GM23338 (cell line): ENCODE data around the gene GJB5. TPM values are rescaled to one million over a fixed set of nuclear protein-coding genes. Genes with fewer than 3 reads are reported as not detected.

Source experiments
- ATAC-seq: fragments of 200-7000 bp; cut with Tn5 transposase; 3 replicates; pipeline ENCODE4 v1.9.1; 2020
- DNase-seq: peaks from one replicate; pipeline ENCODE4 v3.0.0-alpha.2; 2015; ENCODE audit warnings: low spot score
- H2AFZ ChIP-seq: fragments of 200-600 bp; sonication (generic); 2 replicates; pipeline ENCODE4 v1.8.0; 2016; ENCODE audit warnings: antibody characterized with exemption, mild to moderate bottlenecking, moderate library complexity
- H3F3A ChIP-seq: fragments of 200-600 bp; sonication (generic); replicated peaks from 2 replicates; pipeline ENCODE4 v1.8.0; 2017; ENCODE audit warnings: antibody characterized with exemption, mixed run types, low read depth
- H3K27ac ChIP-seq: fragments of 200-600 bp; sonication (generic); 2 replicates; pipeline ENCODE4 v1.6.1; 2016; ENCODE audit warnings: low read depth
- H3K27me3 ChIP-seq: fragments of 200-600 bp; sonication (generic); 2 replicates; pipeline ENCODE4 v1.8.0; 2016; ENCODE audit warnings: mild to moderate bottlenecking, mixed run types, moderate library complexity; ENCODE audit not compliant: insufficient read depth
- H3K36me3 ChIP-seq: fragments of 200-600 bp; sonication (generic); 2 replicates; pipeline ENCODE4 v1.8.0; 2016; ENCODE audit warnings: mild to moderate bottlenecking; ENCODE audit not compliant: insufficient read depth
- H3K4me1 ChIP-seq: fragments of 200-600 bp; sonication (generic); 2 replicates; pipeline ENCODE4 v1.8.0; 2016; ENCODE audit warnings: mild to moderate bottlenecking, moderate library complexity; ENCODE audit not compliant: insufficient read depth
- H3K4me2 ChIP-seq: fragments of 200-600 bp; sonication (generic); 2 replicates; pipeline ENCODE4 v1.7.1; 2017; ENCODE audit warnings: mixed run types
- H3K4me3 ChIP-seq: fragments of 200-600 bp; sonication (generic); 2 replicates; pipeline ENCODE4 v1.6.1; 2016; ENCODE audit warnings: mixed run types
- H3K79me2 ChIP-seq: fragments of 200-600 bp; sonication (generic); replicated peaks from 2 replicates; pipeline ENCODE4 v1.8.0; 2017; ENCODE audit warnings: mild to moderate bottlenecking; ENCODE audit not compliant: insufficient read depth
- H3K9me2 ChIP-seq: fragments of 200-600 bp; sonication (generic); 2 replicates; pipeline ENCODE4 v1.8.0; 2017; ENCODE audit not compliant: insufficient read depth
- H4K20me1 ChIP-seq: fragments of 200-600 bp; sonication (generic); replicated peaks from 2 replicates; pipeline ENCODE4 v1.8.0; 2017; ENCODE audit warnings: mild to moderate bottlenecking; ENCODE audit not compliant: insufficient read depth
- H3K27ac Mint-ChIP-seq: 2 replicates; pipeline ENCODE4 v1.8.0; 2020; ENCODE audit warnings: inconsistent platforms, mild to moderate bottlenecking, moderate library complexity, mixed read lengths
- H3K27me3 Mint-ChIP-seq: 3 replicates; pipeline ENCODE4 v1.8.0; 2022; ENCODE audit warnings: low read depth, mild to moderate bottlenecking, moderate library complexity, mixed read lengths, inconsistent platforms; ENCODE audit not compliant: insufficient read depth, poor library complexity
- H3K36me3 Mint-ChIP-seq: 3 replicates; pipeline ENCODE4 v1.8.0; 2021; ENCODE audit warnings: low read depth, mild to moderate bottlenecking, inconsistent platforms, moderate library complexity, mixed read lengths
- H3K4me1 Mint-ChIP-seq: 3 replicates; pipeline ENCODE4 v1.8.0; 2020; ENCODE audit warnings: mild to moderate bottlenecking, inconsistent platforms, mixed read lengths
- H3K4me3 Mint-ChIP-seq: 3 replicates; pipeline ENCODE4 v1.8.0; 2021; ENCODE audit warnings: moderate library complexity, mild to moderate bottlenecking, inconsistent platforms, mixed read lengths
- H3K9me3 Mint-ChIP-seq: 3 replicates; pipeline ENCODE4 v1.8.0; 2020; ENCODE audit warnings: moderate library complexity, mild to moderate bottlenecking, inconsistent platforms, mixed read lengths
- CTCF ChIP-seq, 2 experiments: fragments of 200-600 bp in 1 of 2; sonication (generic) in 1 of 2; conservative IDR thresholded peaks; 2 replicates each; pipeline versions ENCODE4 v1.5.1 to v1.6.1; 2016 to 2017; ENCODE audit warnings: antibody characterized with exemption in 2 of 2, low read depth in 2 of 2, mild to moderate bottlenecking in 2 of 2, moderate library complexity in 1 of 2
- ZNF462 ChIP-seq: fragments of 250-450 bp; sonication (Bioruptor Pico); IDR thresholded peaks from 2 replicates; pipeline ENCODE4 v1.5.0; 2020; ENCODE audit warnings: mild to moderate bottlenecking, moderate library complexity
- polyA plus RNA-seq: library from polyadenylated mRNA; unstranded; fragments of >200 nt; fragmentation: Nextera tagmentation; extraction: Ambion mirVana; gene quantifications from 2 replicates; pipeline ENCODE4 v1.2.1, GENCODE V29; 2016
- total RNA-seq: library from RNA; depleted of rRNA; stranded (reverse); fragments of >200 nt; shearing (Covaris generic); gene quantifications from 2 replicates; pipeline ENCODE4 v1.2.3, GENCODE V29; 2014

GJB5 gene
- total and polyA plus RNA-seq, 2 experiments from 2014 or later: 1.4 TPM; not detected in 1

- no peak for TF ChIP-seq ZNF462
- no peak for TF ChIP-seq CTCF (conservative IDR thresholded peaks at IDR 0.05; ENCODE audit: low read depth in 2 of 2)
Observed at GRCh38 chr1:34758751-34759150, 3.9 kb downstream of the GJB5 start (continued).

GRCh38 chr1:34759503-34760357 is 4.9 kb downstream of the GJB5 start, which contains the start of gene GJB4:
Gene GJB4 (plus strand): TSS chr1:34759740. CDS start chr1:34761255, 1,515 bp downstream.
- H3K9me3 Mint-ChIP-seq: peaks cover 3% of the 10 kb centered on the region; the same call in 1 of the 3 replicates
- peaks cover 3% of the 10 kb centered on the region for H3K4me1 ChIP-seq
- H3K27me3 Mint-ChIP-seq: peaks cover 10% of the 10 kb centered on the region
- H2AFZ ChIP-seq: peak within 1 kb of the TSS; percentile 69; the same call in 1 of the 2 replicates
- H3K4me2 ChIP-seq: no peak within 1 kb of the TSS
- H3K9me2 ChIP-seq: 0 out of 2 replicates have a peak, but pooled peaks cover 4% of the 10 kb centered on the region
- peaks cover 21% of the 10 kb centered on the region for H3K4me1 Mint-ChIP-seq
- DNase-seq: peak; percentile 61
- H3K36me3 Mint-ChIP-seq: no peaks in the 10 kb centered on the region; the same call in 2 of the 3 replicates
- H3F3A ChIP-seq: no peaks in the 10 kb centered on the region
- H3K4me3 Mint-ChIP-seq: no peak within 1 kb of the TSS
- no peaks in the 10 kb centered on the region for H3K27me3 ChIP-seq
- no peak within 1 kb of the TSS for H3K27ac Mint-ChIP-seq
- no peaks in the 10 kb centered on the region for H3K36me3 ChIP-seq
- peak; percentile 70 for ATAC-seq
- H3K4me3 ChIP-seq: no peak within 1 kb of the TSS
- no peak within 1 kb of the TSS for H3K27ac ChIP-seq
- no peaks in the 10 kb centered on the region for H4K20me1 ChIP-seq
- H3K79me2 ChIP-seq: no peaks in the 10 kb centered on the region
- TF ChIP-seq CTCF (conservative IDR thresholded peaks at IDR 0.05; ENCODE audit: low read depth in 2 of 2): 0 out of 4 replicates have a peak, but pooled peaks of 1 of the 2 experiments have one; percentile 6
